Panc1 (cell line): ENCODE results near the gene KRTAP10-11. TPM values are rescaled to one million over a fixed set of nuclear protein-coding genes. Genes with fewer than 3 reads are reported as not detected.
"Not testable (repeated sequence)": the region's sequence is repeated elsewhere in the genome, so short reads cannot be mapped to it uniquely, and the experiment has no call there.

Experiments used
- ATAC-seq: fragments of 200-7000 bp; cut with Tn5 transposase; 2 replicates; pipeline ENCODE4 v1.9.1; 2020; ENCODE audit warnings: mild to moderate bottlenecking, moderate library complexity
- BruUV-seq: library from RNA; stranded (reverse); fragments of 400-500 nt; replicated peaks from 2 replicates; lab custom pipeline; 2021; lab: Mats Ljungman, UMichigan
- CTCF ChIA-PET: fragments of 300-600 bp; sonication (Branson Sonifier 250); formaldehyde crosslinking; loops from one replicate; lab custom pipeline; 2022; ENCODE audit warnings: antibody characterized with exemption; lab: Charles Lee
- POLR2A ChIA-PET: fragments of 300-600 bp; sonication (Branson Sonifier 250); formaldehyde crosslinking; loops from one replicate; lab custom pipeline; 2022; ENCODE audit warnings: antibody characterized with exemption; lab: Charles Lee
- DNase-seq: peaks from one replicate; pipeline ENCODE4 v3.0.0-alpha.2; 2010; ENCODE audit warnings: low read depth, low spot score
- H3K27ac ChIP-seq: 2 replicates; pipeline ENCODE4 v1.5.1; 2011; ENCODE audit warnings: mild to moderate bottlenecking, low read length, inconsistent platforms
- H3K27me3 ChIP-seq: fragments of 200-500 bp; sonication (Bioruptor generic); 2 replicates; pipeline ENCODE4 v1.6.0; 2014; ENCODE audit warnings: low read length, inconsistent platforms; ENCODE audit not compliant: control insufficient read depth, insufficient read depth
- H3K36me3 ChIP-seq: fragments of 200-500 bp; sonication (Bioruptor generic); 2 replicates; pipeline ENCODE4 v1.5.1; 2014; ENCODE audit warnings: inconsistent platforms, mild to moderate bottlenecking, low read length, moderate library complexity; ENCODE audit not compliant: control insufficient read depth, insufficient read depth
- H3K4me1 ChIP-seq: 2 replicates; pipeline ENCODE4 v1.5.1; 2011; ENCODE audit warnings: inconsistent platforms, mild to moderate bottlenecking, low read length, moderate library complexity; ENCODE audit not compliant: control insufficient read depth, insufficient read depth
- H3K4me3 ChIP-seq, 2 experiments: 2 replicates each; pipeline ENCODE4 v1.5.1; 2011 to 2012; ENCODE audit warnings: low read depth in 2 of 2, low read length in 2 of 2, mild to moderate bottlenecking in 2 of 2, inconsistent platforms in 1 of 2, moderate library complexity in 1 of 2
- H3K9me3 ChIP-seq: fragments of 200-500 bp; sonication (Bioruptor generic); 2 replicates; pipeline ENCODE4 v1.5.1; 2014; ENCODE audit warnings: low read depth, mild to moderate bottlenecking, inconsistent platforms, low read length, moderate library complexity; ENCODE audit not compliant: control insufficient read depth, insufficient read depth
- POLR2AphosphoS5 ChIP-seq: IDR thresholded peaks from 2 replicates; pipeline ENCODE4 v1.6.1; 2012; ENCODE audit warnings: mild to moderate bottlenecking, low read depth, low read length, moderate library complexity
- SIN3A ChIP-seq: IDR thresholded peaks from 2 replicates; pipeline ENCODE4 v1.6.1; 2012; ENCODE audit warnings: low read depth, mild to moderate bottlenecking, low read length, moderate library complexity, borderline replicate concordance; ENCODE audit not compliant: insufficient read depth
- TCF7L2 ChIP-seq: IDR thresholded peaks from 2 replicates; pipeline ENCODE4 v1.6.1; 2011; ENCODE audit warnings: mild to moderate bottlenecking, low read depth, low read length, inconsistent platforms
- in situ Hi-C: cut with HindIII; loops from 2 replicates; pipeline ENCODE4 v1.10.0; 2016; ENCODE audit warnings: low sequenced_read_pairs, low pct_unique_long_range_greater_than_20kb
- intact Hi-C: fragments of 100-400 bp; cut with micrococcal nuclease; formaldehyde crosslinking; loops from one replicate; pipeline ENCODE4 v1.10.0; 2022; ENCODE audit not compliant: unreplicated experiment
- total RNA-seq: library from RNA; stranded (reverse); gene quantifications from one replicate; pipeline ENCODE4 v1.2.1, GENCODE V29; 2021; ENCODE audit not compliant: unreplicated experiment
- TF ChIP-seq, protein P1 (sequence below), 2 experiments: IDR thresholded peaks; 2 replicates each; pipeline ENCODE4 v1.6.1; 2011 to 2012; ENCODE audit warnings: low read depth in 2 of 2, control low read depth in 1 of 2, low read length in 1 of 2, mild to moderate bottlenecking in 1 of 2, moderate library complexity in 1 of 2; ENCODE audit not compliant: insufficient read depth in 1 of 2
- TF ChIP-seq, protein P2 (sequence below): fragments of 450-650 bp; IDR thresholded peaks from 2 replicates; pipeline ENCODE4 v1.5.1; 2017; ENCODE audit warnings: mild to moderate bottlenecking

Gene KRTAP10-11
- total RNA-seq, 1 experiment from 2014 or later, result not detected

DNA sequence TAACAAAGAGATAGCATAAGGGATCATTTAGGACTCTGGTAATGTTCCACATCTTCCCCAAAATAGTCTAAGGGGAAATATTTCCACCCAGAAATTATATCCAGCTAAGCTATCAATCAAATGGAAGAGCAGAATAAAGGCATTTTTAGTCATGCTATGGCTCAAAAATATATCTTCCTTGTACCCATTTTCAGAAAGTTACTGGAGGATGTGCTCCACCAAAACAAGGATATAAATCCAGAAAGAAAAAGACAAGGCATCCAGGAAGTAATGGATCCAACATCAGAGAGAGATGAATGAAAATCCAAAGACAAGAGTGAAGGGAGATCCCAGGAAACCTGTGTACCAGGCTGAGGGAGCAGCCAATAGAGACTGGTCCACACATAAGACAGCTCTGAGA is 37.0 kb upstream of the KRTAP10-11 start:
- POLR2A ChIA-PET, result no interaction called here
- in situ Hi-C loops, result no loop called here
- no TSS peak for BruUV-seq

GRCh38 chr21:44610157-44610843 is 35.9 kb upstream of the KRTAP10-11 start:
- in situ Hi-C loops, H3K9me3 ChIP-seq, POLR2A ChIA-PET, BruUV-seq, H3K4me3 ChIP-seq, DNase-seq, ATAC-seq, H3K27ac ChIP-seq, CTCF ChIA-PET, H3K36me3 ChIP-seq, intact Hi-C loops, H3K4me1 ChIP-seq, H3K27me3 ChIP-seq: not testable (repeated sequence)

More for the DNA sequence above, 37.0 kb upstream of the KRTAP10-11 start:
- H3K4me1 ChIP-seq, result no peaks in the 10 kb centered on the region
- TF ChIP-seq, protein P1, sequence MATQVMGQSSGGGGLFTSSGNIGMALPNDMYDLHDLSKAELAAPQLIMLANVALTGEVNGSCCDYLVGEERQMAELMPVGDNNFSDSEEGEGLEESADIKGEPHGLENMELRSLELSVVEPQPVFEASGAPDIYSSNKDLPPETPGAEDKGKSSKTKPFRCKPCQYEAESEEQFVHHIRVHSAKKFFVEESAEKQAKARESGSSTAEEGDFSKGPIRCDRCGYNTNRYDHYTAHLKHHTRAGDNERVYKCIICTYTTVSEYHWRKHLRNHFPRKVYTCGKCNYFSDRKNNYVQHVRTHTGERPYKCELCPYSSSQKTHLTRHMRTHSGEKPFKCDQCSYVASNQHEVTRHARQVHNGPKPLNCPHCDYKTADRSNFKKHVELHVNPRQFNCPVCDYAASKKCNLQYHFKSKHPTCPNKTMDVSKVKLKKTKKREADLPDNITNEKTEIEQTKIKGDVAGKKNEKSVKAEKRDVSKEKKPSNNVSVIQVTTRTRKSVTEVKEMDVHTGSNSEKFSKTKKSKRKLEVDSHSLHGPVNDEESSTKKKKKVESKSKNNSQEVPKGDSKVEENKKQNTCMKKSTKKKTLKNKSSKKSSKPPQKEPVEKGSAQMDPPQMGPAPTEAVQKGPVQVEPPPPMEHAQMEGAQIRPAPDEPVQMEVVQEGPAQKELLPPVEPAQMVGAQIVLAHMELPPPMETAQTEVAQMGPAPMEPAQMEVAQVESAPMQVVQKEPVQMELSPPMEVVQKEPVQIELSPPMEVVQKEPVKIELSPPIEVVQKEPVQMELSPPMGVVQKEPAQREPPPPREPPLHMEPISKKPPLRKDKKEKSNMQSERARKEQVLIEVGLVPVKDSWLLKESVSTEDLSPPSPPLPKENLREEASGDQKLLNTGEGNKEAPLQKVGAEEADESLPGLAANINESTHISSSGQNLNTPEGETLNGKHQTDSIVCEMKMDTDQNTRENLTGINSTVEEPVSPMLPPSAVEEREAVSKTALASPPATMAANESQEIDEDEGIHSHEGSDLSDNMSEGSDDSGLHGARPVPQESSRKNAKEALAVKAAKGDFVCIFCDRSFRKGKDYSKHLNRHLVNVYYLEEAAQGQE (IDR thresholded peaks at IDR 0.05; ENCODE audit: insufficient read depth in 1 of 2, low read depth in 2 of 2, low read length in 1 of 2), result no peak
- TF ChIP-seq, protein P2, sequence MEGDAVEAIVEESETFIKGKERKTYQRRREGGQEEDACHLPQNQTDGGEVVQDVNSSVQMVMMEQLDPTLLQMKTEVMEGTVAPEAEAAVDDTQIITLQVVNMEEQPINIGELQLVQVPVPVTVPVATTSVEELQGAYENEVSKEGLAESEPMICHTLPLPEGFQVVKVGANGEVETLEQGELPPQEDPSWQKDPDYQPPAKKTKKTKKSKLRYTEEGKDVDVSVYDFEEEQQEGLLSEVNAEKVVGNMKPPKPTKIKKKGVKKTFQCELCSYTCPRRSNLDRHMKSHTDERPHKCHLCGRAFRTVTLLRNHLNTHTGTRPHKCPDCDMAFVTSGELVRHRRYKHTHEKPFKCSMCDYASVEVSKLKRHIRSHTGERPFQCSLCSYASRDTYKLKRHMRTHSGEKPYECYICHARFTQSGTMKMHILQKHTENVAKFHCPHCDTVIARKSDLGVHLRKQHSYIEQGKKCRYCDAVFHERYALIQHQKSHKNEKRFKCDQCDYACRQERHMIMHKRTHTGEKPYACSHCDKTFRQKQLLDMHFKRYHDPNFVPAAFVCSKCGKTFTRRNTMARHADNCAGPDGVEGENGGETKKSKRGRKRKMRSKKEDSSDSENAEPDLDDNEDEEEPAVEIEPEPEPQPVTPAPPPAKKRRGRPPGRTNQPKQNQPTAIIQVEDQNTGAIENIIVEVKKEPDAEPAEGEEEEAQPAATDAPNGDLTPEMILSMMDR, result no peak
- TF ChIP-seq POLR2AphosphoS5 (no peak), TCF7L2 (no peak), SIN3A (no peak)
- H3K27me3 ChIP-seq, result no peaks in the 10 kb centered on the region
- no peaks in the 10 kb centered on the region for H3K36me3 ChIP-seq
- no peak overlapping the region for H3K27ac ChIP-seq
- DNase-seq, result no peak
- peaks cover 3% of the 10 kb centered on the region; the same call in 1 of the 2 replicates for H3K9me3 ChIP-seq
- CTCF ChIA-PET, result no interaction called here
- no peak overlapping the region for H3K4me3 ChIP-seq
- intact Hi-C loops, result no loop called here
- no peak for ATAC-seq

GRCh38 chr21:44611551-44611950 is 34.7 kb upstream of the KRTAP10-11 start:
- intact Hi-C loops (no loop called here), in situ Hi-C loops (no loop called here)
- Histone ChIP-seq H3K9me3 (peaks cover 3% of the 10 kb centered on the region; the same call in 1 of the 2 replicates), H3K4me1 (no peaks in the 10 kb centered on the region), H3K36me3 (no peaks in the 10 kb centered on the region), H3K27me3 (no peaks in the 10 kb centered on the region), H3K27ac (no peak overlapping the region), H3K4me3 (no peak overlapping the region)
- ATAC-seq (no peak), DNase-seq (no peak)
- no TSS peak for BruUV-seq
- TF ChIP-seq, protein P1 (IDR thresholded peaks at IDR 0.05; ENCODE audit: insufficient read depth in 1 of 2, low read depth in 2 of 2, low read length in 1 of 2), result no peak
- TF ChIP-seq, protein P2, result no peak
- TF ChIP-seq POLR2AphosphoS5 (no peak), SIN3A (no peak), TCF7L2 (no peak)
- ChIA-PET CTCF (no interaction called here), POLR2A (no interaction called here)
